Parathyroid adenoma (tissue), 2 donors: ENCODE data around the gene ITPR3.

Source experiments
- H2AFZ ChIP-seq: fragments of 300-600 bp; sonication (generic); one replicate; pipeline ENCODE4 v1.7.0; 2017; ENCODE audit warnings: antibody characterized with exemption, mild to moderate bottlenecking
- H3K27ac ChIP-seq: fragments of 300-600 bp; sonication (generic); one replicate; pipeline ENCODE4 v1.7.0; 2017
- H3K27me3 ChIP-seq: fragments of 300-600 bp; sonication (generic); one replicate; pipeline ENCODE4 v1.7.0; 2017; ENCODE audit warnings: low read length; ENCODE audit not compliant: control insufficient read depth, insufficient read depth
- H3K36me3 ChIP-seq: fragments of 300-600 bp; sonication (generic); one replicate; pipeline ENCODE4 v1.7.0; 2017; ENCODE audit warnings: low read length; ENCODE audit not compliant: control insufficient read depth, insufficient read depth
- H3K4me1 ChIP-seq: fragments of 300-600 bp; sonication (generic); one replicate; pipeline ENCODE4 v1.7.0; 2017; ENCODE audit warnings: control low read depth
- H3K4me2 ChIP-seq: fragments of 300-600 bp; sonication (generic); one replicate; pipeline ENCODE4 v1.7.0; 2017; ENCODE audit warnings: low read length
- H3K4me3 ChIP-seq: fragments of 300-600 bp; sonication (generic); one replicate; pipeline ENCODE4 v1.7.0; 2017; ENCODE audit warnings: low read depth, low read length
- H3K79me2 ChIP-seq: fragments of 300-600 bp; sonication (generic); one replicate; pipeline ENCODE4 v1.7.0; 2017; ENCODE audit warnings: control low read depth
- H3K9ac ChIP-seq: fragments of 300-600 bp; sonication (generic); one replicate; pipeline ENCODE4 v1.7.0; 2017; ENCODE audit warnings: mild to moderate bottlenecking
- H3K9me3 ChIP-seq: fragments of 300-600 bp; sonication (generic); one replicate; pipeline ENCODE4 v1.7.0; 2017; ENCODE audit warnings: low read length; ENCODE audit not compliant: control insufficient read depth
- TF ChIP-seq, protein P1 (sequence below): fragments of 300-600 bp; sonication (generic); IDR thresholded peaks from one replicate; pipeline ENCODE4 v1.7.0; 2017; ENCODE audit warnings: antibody characterized with exemption, mild to moderate bottlenecking
- donor health status: primary hyperparathyroidism.

Gene ITPR3

DNA sequence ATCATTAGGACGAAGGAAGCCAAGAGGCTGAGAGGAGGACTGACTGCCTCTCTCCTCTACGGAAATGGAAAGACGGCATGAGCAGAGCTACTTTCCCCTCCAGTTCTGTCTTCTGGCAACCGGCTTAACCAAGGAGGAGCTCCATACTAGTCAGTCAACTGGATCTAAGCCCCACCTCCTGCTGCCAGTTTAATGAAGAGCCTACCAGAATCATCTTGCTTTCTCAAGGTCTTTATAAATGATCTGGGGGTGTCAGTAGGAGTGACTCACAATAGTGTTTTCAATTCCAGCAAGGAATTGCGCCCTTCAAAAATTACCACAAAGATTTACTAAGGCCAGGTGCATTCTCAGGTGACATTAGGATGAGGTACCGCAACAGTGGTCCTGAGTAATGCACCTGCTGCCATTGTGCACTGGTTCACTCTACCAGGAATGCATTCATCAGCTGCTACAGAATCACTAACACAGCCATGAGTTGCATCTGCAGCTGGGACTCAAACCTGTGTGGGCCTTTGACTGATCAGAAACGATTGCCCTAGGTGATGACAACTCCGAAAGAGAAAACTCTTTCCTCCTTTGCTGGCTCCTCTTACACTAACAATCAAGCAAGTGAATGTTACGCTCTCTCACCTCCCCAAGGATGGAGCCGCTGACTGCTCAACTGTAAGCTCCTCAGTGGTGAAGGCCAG is 87.5 kb downstream of the ITPR3 start:
- H2AFZ ChIP-seq = no peak overlapping the region
- H3K79me2 ChIP-seq = peaks cover 3% of the 10 kb centered on the region
- no peak overlapping the region for H3K27ac ChIP-seq
- H3K4me2 ChIP-seq = no peak overlapping the region
- no peak overlapping the region for H3K4me3 ChIP-seq
- no peaks in the 10 kb centered on the region for H3K9me3 ChIP-seq
- no peaks in the 10 kb centered on the region for H3K4me1 ChIP-seq
- H3K36me3 ChIP-seq = no peaks in the 10 kb centered on the region
- TF ChIP-seq, protein P1, sequence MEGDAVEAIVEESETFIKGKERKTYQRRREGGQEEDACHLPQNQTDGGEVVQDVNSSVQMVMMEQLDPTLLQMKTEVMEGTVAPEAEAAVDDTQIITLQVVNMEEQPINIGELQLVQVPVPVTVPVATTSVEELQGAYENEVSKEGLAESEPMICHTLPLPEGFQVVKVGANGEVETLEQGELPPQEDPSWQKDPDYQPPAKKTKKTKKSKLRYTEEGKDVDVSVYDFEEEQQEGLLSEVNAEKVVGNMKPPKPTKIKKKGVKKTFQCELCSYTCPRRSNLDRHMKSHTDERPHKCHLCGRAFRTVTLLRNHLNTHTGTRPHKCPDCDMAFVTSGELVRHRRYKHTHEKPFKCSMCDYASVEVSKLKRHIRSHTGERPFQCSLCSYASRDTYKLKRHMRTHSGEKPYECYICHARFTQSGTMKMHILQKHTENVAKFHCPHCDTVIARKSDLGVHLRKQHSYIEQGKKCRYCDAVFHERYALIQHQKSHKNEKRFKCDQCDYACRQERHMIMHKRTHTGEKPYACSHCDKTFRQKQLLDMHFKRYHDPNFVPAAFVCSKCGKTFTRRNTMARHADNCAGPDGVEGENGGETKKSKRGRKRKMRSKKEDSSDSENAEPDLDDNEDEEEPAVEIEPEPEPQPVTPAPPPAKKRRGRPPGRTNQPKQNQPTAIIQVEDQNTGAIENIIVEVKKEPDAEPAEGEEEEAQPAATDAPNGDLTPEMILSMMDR = no peak
- H3K27me3 ChIP-seq = no peaks in the 10 kb centered on the region
- H3K9ac ChIP-seq = no peak overlapping the region

DNA sequence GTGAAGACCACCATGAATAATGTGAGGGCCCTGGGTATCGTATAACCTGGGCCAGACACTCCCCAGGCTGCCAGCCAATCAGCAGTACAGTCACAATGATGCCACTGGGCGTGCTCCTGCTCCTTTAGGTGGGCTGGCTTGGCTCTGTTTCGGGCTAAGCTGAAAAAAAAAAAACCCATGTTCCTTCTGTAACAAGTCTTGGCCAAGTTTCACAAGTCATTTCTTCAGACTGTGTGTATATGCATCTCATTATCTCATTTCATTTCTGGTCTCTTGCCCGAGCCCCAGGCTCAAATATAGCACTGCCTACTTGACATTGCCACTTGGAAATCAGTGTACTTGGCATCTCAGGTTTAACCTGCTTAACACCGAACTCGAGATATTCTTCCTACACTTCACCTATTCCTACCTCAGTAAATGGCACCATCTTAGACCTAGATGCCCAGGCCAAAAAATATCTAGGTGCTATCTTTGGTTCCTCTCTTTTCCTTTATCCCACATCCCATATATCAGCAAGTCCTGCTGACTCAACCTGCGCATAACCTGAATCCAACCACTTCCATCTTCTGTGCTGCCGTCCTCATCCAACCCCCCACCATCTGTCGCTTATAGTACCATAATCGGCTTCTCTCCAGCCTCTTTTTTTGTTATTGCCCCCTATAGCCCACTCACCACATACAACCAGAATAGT is 88.6 kb downstream of the ITPR3 start:
- no peak overlapping the region for H3K27ac ChIP-seq
- no peaks in the 10 kb centered on the region for H3K27me3 ChIP-seq
- no peak overlapping the region for H3K4me2 ChIP-seq
- no peaks in the 10 kb centered on the region for H3K36me3 ChIP-seq
- H3K4me3 ChIP-seq = no peak overlapping the region
- peaks cover 3% of the 10 kb centered on the region for H3K79me2 ChIP-seq
- H2AFZ ChIP-seq = no peak overlapping the region
- no peaks in the 10 kb centered on the region for H3K9me3 ChIP-seq
- no peaks in the 10 kb centered on the region for H3K4me1 ChIP-seq
- H3K9ac ChIP-seq = no peak overlapping the region
- TF ChIP-seq, protein P1 = no peak

DNA sequence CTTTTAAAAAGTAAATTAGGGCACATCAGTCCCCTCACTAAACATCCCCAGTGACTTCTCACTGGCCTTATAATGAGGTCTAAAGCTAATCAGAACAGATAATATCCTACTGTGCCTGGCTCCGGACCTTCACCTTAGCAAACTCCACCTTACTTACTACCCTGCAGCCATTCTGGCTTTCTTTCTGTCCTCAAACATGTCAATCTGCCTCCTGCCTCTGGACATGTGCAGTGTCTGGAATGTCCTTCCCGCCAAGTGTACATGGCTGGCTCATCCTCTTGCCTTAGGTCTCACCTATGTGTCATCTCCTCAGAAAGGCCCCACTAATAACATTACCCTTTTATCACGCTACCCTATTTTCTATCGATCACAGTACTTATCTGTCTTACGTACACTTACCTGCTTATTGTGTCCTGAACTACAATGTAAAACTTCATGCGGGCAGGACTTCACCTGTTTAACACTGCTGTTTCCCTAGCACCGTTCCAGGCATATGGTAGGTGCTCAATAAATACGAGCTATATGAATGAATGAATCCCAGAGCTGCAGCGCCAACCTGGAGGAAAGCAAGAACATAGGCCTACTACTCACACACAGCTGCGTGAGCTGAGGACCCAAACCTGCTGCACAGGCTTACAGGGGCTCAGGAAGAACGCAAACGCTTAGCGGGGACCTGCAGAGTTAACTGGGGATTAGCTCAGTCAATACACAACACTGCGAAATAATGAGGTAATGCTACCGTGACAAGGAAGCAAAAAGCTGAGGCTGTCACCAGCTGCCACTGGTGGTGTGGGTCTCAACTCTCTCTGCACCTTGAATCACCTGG is 89.4 kb downstream of the ITPR3 start:
- TF ChIP-seq, protein P1 = no peak
- Histone ChIP-seq H3K79me2 (peaks cover 3% of the 10 kb centered on the region), H3K36me3 (no peaks in the 10 kb centered on the region), H3K27me3 (no peaks in the 10 kb centered on the region), H3K9me3 (no peaks in the 10 kb centered on the region), H3K9ac (no peak overlapping the region), H2AFZ (peak overlapping the region; percentile 99), H3K27ac (no peak overlapping the region), H3K4me2 (peak overlapping the region; percentile 79), H3K4me1 (no peaks in the 10 kb centered on the region), H3K4me3 (peak overlapping the region; percentile 70)

DNA sequence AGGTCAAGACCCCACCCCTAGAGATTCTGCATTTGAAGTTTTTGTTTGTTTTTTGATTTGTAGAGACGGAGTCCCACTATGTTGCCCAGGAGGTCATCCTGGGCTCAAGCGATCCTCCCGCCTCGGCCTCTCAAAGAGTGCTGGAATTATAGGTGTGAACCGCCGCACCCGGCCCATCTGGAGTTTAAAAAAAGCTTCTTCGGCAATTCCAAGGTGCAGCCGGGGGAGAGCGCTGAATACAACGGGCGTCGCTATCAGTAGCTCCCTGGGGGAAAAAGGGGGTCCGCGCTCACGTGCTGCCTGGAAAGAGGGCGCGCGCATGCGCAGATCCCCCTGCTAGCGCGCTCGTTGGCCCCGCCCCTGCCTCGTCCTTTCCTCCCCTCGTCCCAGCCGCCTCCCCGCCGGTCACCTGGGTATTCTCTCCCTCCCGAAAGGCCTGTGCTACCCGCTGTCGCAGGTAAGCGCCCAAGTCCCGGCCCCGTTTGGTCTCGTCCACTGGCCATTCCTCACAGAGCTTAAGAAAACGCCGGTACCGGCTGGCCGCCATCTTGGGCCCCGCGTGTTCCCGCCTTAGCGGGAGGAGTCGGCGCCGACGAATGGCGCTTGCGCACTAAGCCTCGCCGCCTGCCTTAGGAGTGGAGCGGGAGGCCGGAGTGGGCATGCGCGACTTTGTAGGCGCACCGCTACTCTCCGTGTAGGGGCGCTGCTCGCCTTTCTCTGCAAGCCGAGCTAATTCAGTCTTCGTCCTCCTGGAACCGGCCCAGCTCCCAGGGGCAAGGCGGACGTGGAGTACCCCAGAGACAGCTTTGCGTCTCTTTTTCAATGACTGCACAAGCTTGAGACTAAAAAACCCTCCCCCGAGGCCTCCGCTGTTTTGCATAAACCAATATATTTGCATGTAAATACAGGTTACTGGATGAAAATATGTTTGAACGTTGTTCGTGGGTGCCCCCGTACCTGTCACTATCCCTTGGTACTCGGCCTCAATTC is 90.3 kb downstream of the ITPR3 start, which contains the start of gene UQCC2:
Gene UQCC2, minus strand, starts transcription at position 561 of the 990 bp plus-strand sequence. Its CDS starts 14 bp downstream, at position 547.
- peak within 1 kb of the TSS; percentile 91 for H3K27ac ChIP-seq
- H3K4me1 ChIP-seq = no peaks in the 10 kb centered on the region
- peak within 1 kb of the TSS; percentile 30 for H3K9ac ChIP-seq
- H3K4me2 ChIP-seq = peak within 1 kb of the TSS; percentile 79
- H3K79me2 ChIP-seq = peaks cover 3% of the 10 kb centered on the region
- TF ChIP-seq, protein P1 = peak; percentile 81
- H2AFZ ChIP-seq = peak within 1 kb of the TSS; percentile 99
- H3K27me3 ChIP-seq = no peaks in the 10 kb centered on the region
- no peaks in the 10 kb centered on the region for H3K9me3 ChIP-seq
- peak within 1 kb of the TSS; percentile 70 for H3K4me3 ChIP-seq
- H3K36me3 ChIP-seq = no peaks in the 10 kb centered on the region
